CD4-positive, alpha-beta T cell treated with Interferon gamma for 1 hour (primary cell): ENCODE results near the gene ZNF628.

Experiments
- DNase-seq: peaks from one replicate; pipeline ENCODE4 v3.0.0-alpha.2; 2020

Gene ZNF628

GRCh38 chr19:55466241-55466614 lies 10.2 kb upstream of the ZNF628 start:
- no peak for DNase-seq

- DNase-seq: peak; percentile 52
Observed at GRCh38 chr19:55467236-55468053, 9.0 kb upstream of the ZNF628 start.

GRCh38 chr19:55468054-55468393 lies 8.4 kb upstream of the ZNF628 start:
- DNase-seq: no peak

GRCh38 chr19:55471266-55471665 lies 5.2 kb upstream of the ZNF628 start:
- DNase-seq: no peak

GRCh38 chr19:55472463-55472862 lies 4.0 kb upstream of the ZNF628 start:
- no peak for DNase-seq

- DNase-seq: no peak
Observed at GRCh38 chr19:55473225-55474012, 3.0 kb upstream of the ZNF628 start.

GRCh38 chr19:55474269-55475265 lies 1.9 kb upstream of the ZNF628 start:
- DNase-seq: no peak

GRCh38 chr19:55477905-55478304 lies 1.5 kb downstream of the ZNF628 start:
- no peak for DNase-seq

- no peak for DNase-seq
Observed at GRCh38 chr19:55478364-55478763, 1.9 kb downstream of the ZNF628 start.

- DNase-seq: no peak
Observed at GRCh38 chr19:55479045-55479444, 2.6 kb downstream of the ZNF628 start.

- DNase-seq: no peak
Observed at GRCh38 chr19:55479451-55480230, 3.2 kb downstream of the ZNF628 start.

GRCh38 chr19:55481148-55481793 lies 4.9 kb downstream of the ZNF628 start:
- DNase-seq: no peak

- no peak for DNase-seq
Observed at GRCh38 chr19:55481794-55482155, 5.4 kb downstream of the ZNF628 start.

GRCh38 chr19:55482156-55482961 lies 5.9 kb downstream of the ZNF628 start:
- no peak for DNase-seq

- DNase-seq: no peak
Observed at GRCh38 chr19:55482967-55483705, 6.7 kb downstream of the ZNF628 start.

- no peak for DNase-seq
Observed at GRCh38 chr19:55483706-55484592, 7.5 kb downstream of the ZNF628 start.

- DNase-seq: peak; percentile 72
Observed at GRCh38 chr19:55484593-55485438, 8.4 kb downstream of the ZNF628 start, which contains the start of gene NAT14. Gene NAT14 (plus strand): TSS chr19:55485188. CDS start chr19:55485709, 521 bp downstream.

GRCh38 chr19:55485439-55486011 lies 9.1 kb downstream of the ZNF628 start:
- DNase-seq: no peak
